Lung (tissue), 12 donors: ENCODE results near the gene PLP2. TPM values are rescaled to one million over a fixed set of nuclear protein-coding genes. Genes with fewer than 3 reads are reported as not detected.

Experiments
- ATAC-seq: fragments of 200-7000 bp; cut with Tn5 transposase; one replicate; pipeline ENCODE4 v1.9.1; 2020; ENCODE audit warnings: moderate number of reproducible peaks; ENCODE audit not compliant: insufficient read depth, low FRiP score
- DNase-seq, 3 donors: peaks; one replicate each; pipeline ENCODE4 v3.0.0-alpha.2; 2013 to 2017
- H3K27ac ChIP-seq, 2 donors: one replicate each; pipeline ENCODE4 v1.5.1; 2013; ENCODE audit warnings: mild to moderate bottlenecking in 2 of 2, moderate library complexity in 2 of 2, control low read depth in 1 of 2, inconsistent platforms in 1 of 2, low read depth in 1 of 2, low read length in 1 of 2
- H3K27me3 ChIP-seq, 3 donors: one replicate each; pipeline ENCODE4 v1.5.1; 2013; ENCODE audit warnings: low read length in 2 of 3; ENCODE audit not compliant: control insufficient read depth in 3 of 3, insufficient read depth in 3 of 3
- H3K36me3 ChIP-seq, 4 donors: one replicate each; pipeline ENCODE4 v1.5.1; 2013; ENCODE audit warnings: low read length in 4 of 4, mild to moderate bottlenecking in 1 of 4, moderate library complexity in 1 of 4; ENCODE audit not compliant: control insufficient read depth in 4 of 4, insufficient read depth in 4 of 4
- H3K4me1 ChIP-seq, 5 donors: one replicate each; pipeline ENCODE4 v1.5.1; 2013; ENCODE audit warnings: low read length in 5 of 5, mild to moderate bottlenecking in 2 of 5, moderate library complexity in 1 of 5; ENCODE audit not compliant: control insufficient read depth in 5 of 5, insufficient read depth in 5 of 5
- H3K4me3 ChIP-seq: one replicate; pipeline ENCODE4 v1.5.1; 2013; ENCODE audit warnings: mild to moderate bottlenecking, control low read depth, moderate library complexity
- H3K9ac ChIP-seq, 2 donors: one replicate each; pipeline ENCODE4 v1.5.1; 2013; ENCODE audit warnings: low read length in 2 of 2, control low read depth in 1 of 2; ENCODE audit not compliant: insufficient read depth in 1 of 2
- H3K9me3 ChIP-seq, 4 donors: one replicate each; pipeline ENCODE4 v1.5.1; 2013; ENCODE audit warnings: low read length in 3 of 4, mild to moderate bottlenecking in 1 of 4, moderate library complexity in 1 of 4; ENCODE audit not compliant: control insufficient read depth in 4 of 4, insufficient read depth in 3 of 4
- CTCF ChIP-seq: IDR thresholded peaks from 2 replicates; pipeline ENCODE4 v1.5.1; 2012; ENCODE audit warnings: mild to moderate bottlenecking; ENCODE audit errors: control extremely low read depth, extremely low read depth
- WGBS, 2 donors: extraction: QIAGEN DNeasy Blood & Tissue Kit; methylation state at CpG; one replicate each; pipeline ENCODE4 v1.1.7; 2013; 5-methylcytosine and 5-hydroxymethylcytosine counted together
- polyA plus RNA-seq, 2 donors: library from polyadenylated mRNA; stranded (reverse); fragments of 200-250 nt; gene quantifications; one replicate each; pipeline ENCODE4 v1.2.1, GENCODE V29; 2013
- total RNA-seq, 2 donors: library from RNA; depleted of rRNA in 1 of 2; stranded (reverse); fragments of >200 nt in 1 of 2; gene quantifications; one replicate each; pipeline ENCODE4 v1.2.1, GENCODE V29; 2014 to 2021
- donor health status: control.
- donor health status: control.
- donor health status: Bipolar disorder and iron deficiency.
- donor health status: healthy.
- donor health status: DM: yes; HTN: yes; CAD: no.

Gene PLP2
- total and polyA plus RNA-seq, 4 donors, result 8.9 to 222 (median 159) TPM

- Histone ChIP-seq H3K36me3 (no peaks in the 10 kb centered on the region), H3K4me1 (no peaks in the 10 kb centered on the region), H3K27me3 (no peaks in the 10 kb centered on the region), H3K9ac (peak overlapping the region in 1 of 2 donors; percentile 51), H3K4me3 (peak overlapping the region; percentile 30), H3K27ac (peak overlapping the region; percentile 80 to 87), H3K9me3 (peaks cover 0 to 8% (median 0%) of the 10 kb centered on the region in 4 donors)
- ATAC-seq, result peak; percentile 54
- 1 to 45% methylated on average over 18 of the region's 18 CpGs for WGBS, 2 donors
- TF ChIP-seq CTCF, result no peak
- peak; percentile 61 to 84 (median 78) for DNase-seq
Observed at GRCh38 chrX:49155243-49155899, 16.3 kb upstream of the PLP2 start.

- Histone ChIP-seq H3K36me3 (no peaks in the 10 kb centered on the region), H3K4me1 (no peaks in the 10 kb centered on the region), H3K4me3 (no peak overlapping the region), H3K27me3 (no peaks in the 10 kb centered on the region), H3K9ac (peak overlapping the region; percentile 46 to 93), H3K9me3 (peaks cover 0 to 8% (median 0%) of the 10 kb centered on the region in 4 donors), H3K27ac (peak overlapping the region; percentile 80 to 87)
- WGBS, 2 donors, result 3 to 41% methylated on average over 39 to 65 of the region's 65 CpGs
- ATAC-seq (peak; percentile 93), DNase-seq (peak; percentile 91 to 94 (median 93))
- peak; percentile 65 for TF ChIP-seq CTCF
Observed at GRCh38 chrX:49155900-49156837, 15.5 kb upstream of the PLP2 start.

GRCh38 chrX:49157194-49157593 lies 14.5 kb upstream of the PLP2 start:
- DNase-seq (no peak), ATAC-seq (no peak)
- Histone ChIP-seq H3K27ac (no peak overlapping the region), H3K36me3 (no peaks in the 10 kb centered on the region), H3K4me1 (no peaks in the 10 kb centered on the region), H3K4me3 (no peak overlapping the region), H3K9ac (no peak overlapping the region), H3K27me3 (no peaks in the 10 kb centered on the region), H3K9me3 (peaks cover 0 to 3% (median 0%) of the 10 kb centered on the region in 4 donors)
- TF ChIP-seq CTCF, result no peak
- 79 to 87% methylated on average over 13 to 24 of the region's 25 CpGs for WGBS, 2 donors
